Bronchial epithelial cell (primary cell): Measurements from ENCODE around the gene TMEM242. TPM values are rescaled to one million over a fixed set of nuclear protein-coding genes. Genes with fewer than 3 reads are reported as not detected.
A peak's percentile ranks its signal among the peaks of the same experiment; 100 is the strongest.

ENCODE experiments used
- DNase-seq: peaks from one replicate; pipeline ENCODE4 v3.0.0-alpha.2; 2010; ENCODE audit warnings: low read depth
- FAIRE-seq: peaks from 2 replicates; lab custom pipeline; 2011; peaks lifted over from hg19 to GRCh38; lab: Jason Lieb, UNC
- H3K27me3 ChIP-seq: 2 replicates; pipeline ENCODE4 v1.5.1; 2011; ENCODE audit warnings: low read length; ENCODE audit not compliant: control insufficient read depth, insufficient read depth
- H3K36me3 ChIP-seq: 2 replicates; pipeline ENCODE4 v1.5.1; 2011; ENCODE audit warnings: low read length; ENCODE audit not compliant: control insufficient read depth, insufficient read depth
- H3K4me3 ChIP-seq: 2 replicates; pipeline ENCODE4 v1.5.1; 2011; ENCODE audit warnings: mild to moderate bottlenecking, low read depth, low read length, control low read depth
- total RNA-seq: library from RNA; depleted of rRNA; stranded (reverse); fragments of >200 nt; gene quantifications from 2 replicates; pipeline ENCODE4 v1.2.1, GENCODE V29; 2014
- TF ChIP-seq, protein P1 (sequence below): IDR thresholded peaks from 2 replicates; pipeline ENCODE4 v1.5.1; 2011; ENCODE audit warnings: mild to moderate bottlenecking, moderate library complexity, low read length, control low read depth, inconsistent platforms; ENCODE audit not compliant: insufficient read depth, severe bottlenecking

TMEM242 gene
- total RNA-seq, 1 donor from 2014 or later = 7.1 TPM

DNA sequence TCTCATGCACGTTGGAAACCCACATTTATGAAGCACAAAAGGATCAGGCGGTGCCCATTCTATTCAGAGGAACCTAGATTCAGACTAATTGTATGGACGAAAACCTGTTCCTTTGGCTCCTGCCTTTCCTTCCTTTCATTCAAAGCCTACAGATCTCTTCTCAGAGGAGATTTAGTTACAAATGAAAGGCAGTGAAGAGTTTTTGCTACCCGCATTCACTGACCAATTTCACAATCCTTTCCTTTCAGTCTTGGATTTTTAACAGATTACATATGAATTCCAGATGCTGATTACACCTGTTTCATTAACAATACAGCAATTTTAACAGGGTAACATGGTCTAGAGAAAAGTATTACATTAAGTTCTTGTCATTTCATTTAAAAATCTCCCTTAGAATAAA is 32.0 kb downstream of the TMEM242 start:
- no peak for DNase-seq
- H3K36me3 ChIP-seq = peaks cover 3% of the 10 kb centered on the region

DNA sequence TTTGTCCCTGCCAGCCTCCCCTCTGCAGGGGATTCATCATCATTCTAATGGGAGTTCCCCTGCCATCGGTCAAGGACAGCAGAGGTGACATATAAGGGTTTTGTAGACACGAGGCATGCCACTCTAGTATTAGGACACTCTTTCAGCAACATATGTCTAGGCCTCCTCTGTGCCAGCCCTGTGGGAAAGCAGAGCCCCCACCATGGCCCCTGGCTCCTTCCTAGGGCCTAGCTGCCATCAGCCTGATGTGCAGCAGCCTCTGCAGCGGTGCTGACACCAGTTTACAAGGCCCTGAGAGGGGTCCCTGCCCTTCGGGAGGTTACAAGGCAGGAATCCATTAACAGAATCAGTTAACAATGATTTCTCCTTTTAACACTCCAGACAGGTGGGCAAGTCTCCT is 32.5 kb downstream of the TMEM242 start:
- TF ChIP-seq, protein P1, sequence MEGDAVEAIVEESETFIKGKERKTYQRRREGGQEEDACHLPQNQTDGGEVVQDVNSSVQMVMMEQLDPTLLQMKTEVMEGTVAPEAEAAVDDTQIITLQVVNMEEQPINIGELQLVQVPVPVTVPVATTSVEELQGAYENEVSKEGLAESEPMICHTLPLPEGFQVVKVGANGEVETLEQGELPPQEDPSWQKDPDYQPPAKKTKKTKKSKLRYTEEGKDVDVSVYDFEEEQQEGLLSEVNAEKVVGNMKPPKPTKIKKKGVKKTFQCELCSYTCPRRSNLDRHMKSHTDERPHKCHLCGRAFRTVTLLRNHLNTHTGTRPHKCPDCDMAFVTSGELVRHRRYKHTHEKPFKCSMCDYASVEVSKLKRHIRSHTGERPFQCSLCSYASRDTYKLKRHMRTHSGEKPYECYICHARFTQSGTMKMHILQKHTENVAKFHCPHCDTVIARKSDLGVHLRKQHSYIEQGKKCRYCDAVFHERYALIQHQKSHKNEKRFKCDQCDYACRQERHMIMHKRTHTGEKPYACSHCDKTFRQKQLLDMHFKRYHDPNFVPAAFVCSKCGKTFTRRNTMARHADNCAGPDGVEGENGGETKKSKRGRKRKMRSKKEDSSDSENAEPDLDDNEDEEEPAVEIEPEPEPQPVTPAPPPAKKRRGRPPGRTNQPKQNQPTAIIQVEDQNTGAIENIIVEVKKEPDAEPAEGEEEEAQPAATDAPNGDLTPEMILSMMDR = no peak
- peaks cover 3% of the 10 kb centered on the region for H3K36me3 ChIP-seq

More for the DNA sequence above, 32.0 kb downstream of the TMEM242 start:
- H3K27me3 ChIP-seq = no peaks in the 10 kb centered on the region
- TF ChIP-seq, protein P1 = no peak
- no peak for FAIRE-seq
- H3K4me3 ChIP-seq = no peak overlapping the region

DNA sequence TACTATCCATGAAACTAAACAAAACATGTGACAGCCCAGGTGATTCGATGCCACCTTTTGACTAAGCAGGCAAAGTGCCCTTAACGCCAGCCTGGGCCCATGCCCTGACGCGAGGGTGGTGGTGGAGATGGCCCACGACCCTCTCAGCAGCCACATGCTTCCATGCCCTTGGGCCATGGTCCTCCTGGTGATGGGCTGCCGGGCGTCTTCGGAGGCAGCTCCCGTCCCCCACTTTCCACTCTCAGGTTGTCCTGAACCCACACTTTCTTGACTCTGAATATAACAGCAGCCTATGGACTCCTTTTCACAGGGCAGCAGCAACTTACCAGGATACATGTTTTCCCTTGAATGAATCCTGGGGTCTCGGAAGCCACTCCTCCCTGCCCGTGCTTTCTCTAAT is 33.6 kb downstream of the TMEM242 start:
- FAIRE-seq (no peak), DNase-seq (no peak)
- Histone ChIP-seq H3K36me3 (peaks cover 3% of the 10 kb centered on the region), H3K4me3 (no peak overlapping the region), H3K27me3 (no peaks in the 10 kb centered on the region)
- TF ChIP-seq, protein P1 = no peak

More for the DNA sequence above, 32.5 kb downstream of the TMEM242 start:
- no peak for FAIRE-seq
- Histone ChIP-seq H3K4me3 (no peak overlapping the region), H3K27me3 (no peaks in the 10 kb centered on the region)
- DNase-seq = no peak

DNA sequence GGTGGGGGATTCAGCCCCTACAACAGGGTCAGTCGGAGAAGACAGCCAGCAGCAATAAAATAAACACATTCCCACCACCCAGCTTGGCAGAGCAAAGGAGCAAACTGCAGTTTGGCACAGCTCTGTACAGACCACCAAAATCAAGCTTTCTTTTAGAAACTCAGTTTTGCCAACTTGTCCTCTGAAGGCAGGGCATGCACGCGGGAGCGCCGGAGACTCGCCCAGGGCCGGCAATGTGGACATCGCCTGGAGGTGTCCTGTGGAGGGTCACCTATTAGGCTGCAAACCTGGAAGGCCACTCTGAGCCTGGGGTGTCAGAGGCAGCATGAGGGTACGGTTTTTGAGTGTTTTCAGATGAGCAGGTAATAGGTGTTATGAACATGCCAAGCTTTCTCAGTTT is 34.7 kb downstream of the TMEM242 start:
- peaks cover 3% of the 10 kb centered on the region for H3K36me3 ChIP-seq
- no peak overlapping the region for H3K4me3 ChIP-seq
- no peak for FAIRE-seq
- TF ChIP-seq, protein P1 = no peak
- no peaks in the 10 kb centered on the region for H3K27me3 ChIP-seq
- no peak for DNase-seq

DNA sequence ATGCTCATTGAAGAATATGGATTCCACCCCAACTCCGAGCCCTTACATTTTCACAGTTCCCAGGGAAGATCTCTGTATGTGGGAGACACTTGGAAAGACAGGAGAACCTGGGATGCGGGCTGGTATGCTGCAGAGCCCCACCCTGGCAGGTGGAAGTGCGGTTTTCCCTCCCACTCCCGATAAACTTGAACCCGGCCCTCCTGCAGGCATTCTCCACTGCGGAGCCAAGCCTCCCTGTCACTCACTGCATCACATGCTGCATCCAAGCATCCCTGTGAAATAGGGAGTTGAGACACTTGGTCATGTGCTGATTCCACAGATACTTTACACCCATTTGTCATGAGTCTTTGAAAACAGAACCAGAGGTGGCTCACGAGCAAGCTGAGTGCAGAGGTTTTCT is 35.4 kb downstream of the TMEM242 start:
- TF ChIP-seq, protein P1 = no peak
- Histone ChIP-seq H3K36me3 (peaks cover 3% of the 10 kb centered on the region), H3K4me3 (no peak overlapping the region), H3K27me3 (no peaks in the 10 kb centered on the region)
- FAIRE-seq = peak; percentile 84
- no peak for DNase-seq

DNA sequence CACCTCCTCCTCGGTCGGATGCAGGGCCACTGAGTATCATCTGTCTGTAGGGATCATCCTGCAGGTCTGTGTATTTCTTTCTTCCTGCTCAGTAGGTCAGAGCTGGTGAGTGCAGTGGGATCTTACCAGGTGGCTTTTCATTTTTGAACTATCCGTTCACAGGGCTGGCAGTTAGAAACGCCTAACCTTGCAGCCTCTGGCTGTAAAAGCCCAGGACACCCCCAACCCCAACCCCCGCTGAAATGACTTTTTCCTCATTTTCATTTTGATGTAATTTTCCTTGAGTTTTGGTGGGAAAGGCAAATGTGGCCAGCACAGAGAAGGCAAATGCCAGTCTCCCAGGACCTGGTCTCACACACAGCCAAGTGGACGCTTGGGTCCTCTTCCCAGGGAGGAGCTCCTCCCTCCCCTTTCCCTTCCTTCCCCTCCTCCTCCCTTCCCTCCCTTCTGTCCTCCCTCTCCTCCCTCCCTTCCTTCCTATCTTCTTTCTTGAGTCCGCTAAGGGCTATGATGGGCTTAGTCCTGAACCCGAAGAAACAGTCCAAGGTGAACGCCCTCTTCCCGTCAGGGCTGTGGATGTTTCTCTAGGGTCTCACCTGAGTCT is 36.0 kb downstream of the TMEM242 start:
- DNase-seq (no peak), FAIRE-seq (no peak)
- Histone ChIP-seq H3K27me3 (no peaks in the 10 kb centered on the region), H3K4me3 (no peak overlapping the region), H3K36me3 (peaks cover 1% of the 10 kb centered on the region)
- TF ChIP-seq, protein P1 = no peak
